SK-N-MC (cell line): ENCODE measurements around the gene KLF7.

Experiments used
- EZH2 ChIP-seq: fragments of 200-600 bp; sonication (generic); IDR thresholded peaks from one replicate; pipeline ENCODE4 v1.6.1; 2017; ENCODE audit warnings: antibody characterized with exemption
- POLR2AphosphoS5 ChIP-seq: IDR thresholded peaks from 2 replicates; pipeline ENCODE4 v1.6.1; 2012; ENCODE audit warnings: mild to moderate bottlenecking, low read depth, low read length, borderline replicate concordance

DNA sequence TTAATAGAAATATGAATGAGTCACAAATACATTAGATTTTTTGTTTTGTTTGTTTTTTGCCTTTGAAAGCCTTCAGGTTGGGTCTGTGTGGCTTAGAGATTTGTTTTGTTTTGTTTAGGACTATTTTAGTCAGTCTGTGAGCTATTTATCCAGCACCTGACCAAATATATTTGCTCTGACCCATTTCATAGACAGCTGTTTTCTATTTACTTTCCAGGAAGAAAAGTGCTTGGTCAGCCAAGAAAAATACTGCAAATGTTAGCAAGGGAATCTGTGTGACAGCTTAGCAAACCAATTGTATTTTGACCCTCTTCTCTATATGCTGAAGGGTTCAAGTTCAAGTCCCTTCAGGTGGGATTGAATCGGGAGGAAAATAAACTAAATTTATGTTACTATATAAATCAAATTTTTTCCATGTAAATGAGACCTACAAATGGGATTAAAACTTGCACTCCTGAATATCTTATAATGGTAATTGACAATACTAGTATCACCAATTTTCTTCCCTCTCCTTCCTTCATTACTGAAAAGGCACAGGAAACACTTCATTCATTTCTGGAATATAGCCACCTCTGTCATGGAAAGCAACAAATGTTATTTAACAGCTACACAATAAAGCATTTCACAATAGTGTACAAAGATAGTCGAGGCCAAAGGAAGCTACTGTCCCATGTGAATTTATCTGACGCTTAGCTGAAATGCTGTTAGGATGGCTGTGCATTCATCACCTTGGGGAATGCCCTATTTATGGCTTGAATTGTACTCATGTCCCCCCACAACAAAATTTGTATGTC lies 23.1 kb upstream of the KLF7 start:
- no peak for TF ChIP-seq POLR2AphosphoS5
- no peak for TF ChIP-seq EZH2
